ENCODE results near the gene EHD2. TPM values are rescaled to one million over a fixed set of nuclear protein-coding genes. Genes with fewer than 3 reads are reported as not detected.
A peak's percentile ranks its signal among the peaks of the same experiment; 100 is the strongest.

The EHD2 gene
- polyA plus RNA-seq, 3 donors = not detected

GRCh38 chr19:47695533-47696262 lies 17.5 kb upstream of the EHD2 start:
- Mint-ChIP-seq H3K9me3 (peaks cover 0 to 4% (median 0%) of the 10 kb centered on the region in 7 donors), H3K27me3 (ENCODE audit: low read depth in 3 of 3) (no peaks in the 10 kb centered on the region), H3K27ac (peak overlapping the region in 4 of 7 donors; percentile 35 to 68 (median 58)), H3K4me1 (peaks cover 3% of the 10 kb centered on the region), H3K36me3 (peaks cover 38 to 72% of the 10 kb centered on the region in 2 donors), H3K4me3 (peak overlapping the region in 1 of 2 donors; percentile 35)
- intact Hi-C loops (cut with micrococcal nuclease) = loop anchor here (5.0 kb wide), 2 partner anchors 183 to 413 kb away; no protein-coding TSS in a partner anchor
- no peak overlapping the region for H3K9ac ChIP-seq (ENCODE audit: insufficient read depth, low read length, poor library complexity, severe bottlenecking)
- no peak overlapping the region for H3K4me2 ChIP-seq (replicated peaks; ENCODE audit: extremely low read depth, low read length, poor library complexity, severe bottlenecking)
- DNase-seq = no peak
- no peak for TF ChIP-seq CTCF (IDR thresholded peaks at IDR 0.05)
- 97% methylated on average over 21 of the region's 26 CpGs for WGBS (ENCODE audit: insufficient coverage)
- peaks cover 0 to 3% of the 10 kb centered on the region in 2 donors for H3K4me1 ChIP-seq (ENCODE audit: control insufficient read depth in 1 of 2, insufficient read depth in 2 of 2, low read length in 2 of 2)
- H2AFZ ChIP-seq (ENCODE audit: insufficient read depth, low read depth, low read length, poor library complexity, severe bottlenecking) = no peak overlapping the region
- peaks cover 26% of the 10 kb centered on the region for H4K20me1 ChIP-seq (ENCODE audit: insufficient read depth, low read length)
- peaks cover 46 to 69% of the 10 kb centered on the region in 2 donors for H3K36me3 ChIP-seq (replicated peaks in 1 of 2; ENCODE audit: control insufficient read depth in 1 of 2, insufficient read depth in 2 of 2, low read length in 2 of 2)
- H3K27me3 ChIP-seq (ENCODE audit: control insufficient read depth in 2 of 2, insufficient read depth in 2 of 2, low read length in 2 of 2) = no peaks in the 10 kb centered on the region
- H3K79me2 ChIP-seq (ENCODE audit: insufficient read depth, low read length) = no peaks in the 10 kb centered on the region
- H3K27ac ChIP-seq (ENCODE audit: low read depth in 1 of 2, low read length in 2 of 2) = no peak overlapping the region
- peaks cover 0 to 4% of the 10 kb centered on the region in 2 donors for H3K9me3 ChIP-seq (replicated peaks in 1 of 2; ENCODE audit: control insufficient read depth in 1 of 2, insufficient read depth in 1 of 2, low read length in 2 of 2)
- no peak overlapping the region for H3K4me3 ChIP-seq (replicated peaks in 1 of 3; ENCODE audit: low read depth in 2 of 3, low read length in 3 of 3)

- no peaks in the 10 kb centered on the region for H3K79me2 ChIP-seq (ENCODE audit: insufficient read depth, low read length)
- no peak overlapping the region for H3K4me3 ChIP-seq (replicated peaks in 1 of 3; ENCODE audit: low read depth in 2 of 3, low read length in 3 of 3)
- H3K36me3 ChIP-seq (replicated peaks in 1 of 2; ENCODE audit: control insufficient read depth in 1 of 2, insufficient read depth in 2 of 2, low read length in 2 of 2) = peaks cover 48 to 70% of the 10 kb centered on the region in 2 donors
- no peak overlapping the region for H2AFZ ChIP-seq (ENCODE audit: insufficient read depth, low read depth, low read length, poor library complexity, severe bottlenecking)
- no peaks in the 10 kb centered on the region for H3K9me3 ChIP-seq (replicated peaks in 1 of 2; ENCODE audit: control insufficient read depth in 1 of 2, insufficient read depth in 1 of 2, low read length in 2 of 2)
- no peak for TF ChIP-seq CTCF (IDR thresholded peaks at IDR 0.05)
- Mint-ChIP-seq H3K36me3 (peaks cover 41 to 74% of the 10 kb centered on the region in 2 donors), H3K27me3 (ENCODE audit: low read depth in 3 of 3) (no peaks in the 10 kb centered on the region), H3K27ac (peak overlapping the region in 2 of 7 donors; percentile 35 to 71), H3K4me3 (no peak overlapping the region), H3K4me1 (peaks cover 3% of the 10 kb centered on the region), H3K9me3 (peaks cover 0 to 1% (median 0%) of the 10 kb centered on the region in 7 donors)
- WGBS (ENCODE audit: insufficient coverage) = 100% methylated on average over 3 of the region's 8 CpGs
- H3K27ac ChIP-seq (ENCODE audit: low read depth in 1 of 2, low read length in 2 of 2) = no peak overlapping the region
- H3K27me3 ChIP-seq (ENCODE audit: control insufficient read depth in 2 of 2, insufficient read depth in 2 of 2, low read length in 2 of 2) = no peaks in the 10 kb centered on the region
- intact Hi-C loops (cut with micrococcal nuclease) = loop anchor here (5.0 kb wide), 2 partner anchors 184 to 414 kb away; no protein-coding TSS in a partner anchor
- H3K9ac ChIP-seq (ENCODE audit: insufficient read depth, low read length, poor library complexity, severe bottlenecking) = no peak overlapping the region
- H4K20me1 ChIP-seq (ENCODE audit: insufficient read depth, low read length) = peaks cover 26% of the 10 kb centered on the region
- no peak for DNase-seq
- no peak overlapping the region for H3K4me2 ChIP-seq (replicated peaks; ENCODE audit: extremely low read depth, low read length, poor library complexity, severe bottlenecking)
- peaks cover 0 to 3% of the 10 kb centered on the region in 2 donors for H3K4me1 ChIP-seq (ENCODE audit: control insufficient read depth in 1 of 2, insufficient read depth in 2 of 2, low read length in 2 of 2)
Measured at GRCh38 chr19:47696635-47697034, 16.6 kb upstream of the EHD2 start.
